Endothelial cell of umbilical vein (primary cell): Measurements from ENCODE around the gene PEAK3. TPM values are rescaled to one million over a fixed set of nuclear protein-coding genes. Genes with fewer than 3 reads are reported as not detected.
A peak's percentile ranks its signal among the peaks of the same experiment; 100 is the strongest.

Source experiments
- BruUV-seq: library from RNA; stranded (reverse); fragments of 400-500 nt; replicated peaks from 2 replicates; lab custom pipeline; 2021; lab: Mats Ljungman, UMichigan
- CTCF ChIA-PET: fragments of 300-600, 350-600 bp; sonication (Branson Sonifier 250); formaldehyde crosslinking; loops from one replicate; lab custom pipeline; 2021; ENCODE audit warnings: antibody characterized with exemption, inconsistent platforms; lab: Charles Lee
- POLR2A ChIA-PET: fragments of 300-600, 350-600 bp; sonication (Branson Sonifier 250); formaldehyde crosslinking; loops from one replicate; lab custom pipeline; 2021; ENCODE audit warnings: antibody characterized with exemption, inconsistent platforms; lab: Charles Lee
- DNase-seq: peaks from one replicate; pipeline ENCODE4 v3.0.0-alpha.2; 2011; ENCODE audit warnings: low read depth, low spot score
- FAIRE-seq: peaks from 2 replicates; lab custom pipeline; 2011; peaks lifted over from hg19 to GRCh38; lab: Jason Lieb, UNC
- H2AFZ ChIP-seq: 2 replicates; pipeline ENCODE4 v1.6.0; 2012; ENCODE audit warnings: low read depth, low read length, control low read depth, inconsistent platforms
- H3K27ac ChIP-seq: 2 replicates; pipeline ENCODE4 v1.5.1; 2011; ENCODE audit warnings: low read depth, mild to moderate bottlenecking, control low read depth, low read length, moderate library complexity; ENCODE audit not compliant: insufficient read depth
- H3K27me3 ChIP-seq, 2 experiments: 2 replicates each; pipeline versions ENCODE4 v1.6.0 to v1.6.1; 2011; ENCODE audit warnings: low read length in 2 of 2, mixed read lengths in 1 of 2; ENCODE audit not compliant: control insufficient read depth in 2 of 2, insufficient read depth in 2 of 2
- H3K36me3 ChIP-seq, 2 experiments: 2 replicates in 1 of 2; 3 replicates in 1 of 2; pipeline ENCODE4 v1.5.1; 2011; ENCODE audit warnings: low read length in 2 of 2, mild to moderate bottlenecking in 1 of 2, moderate library complexity in 1 of 2; ENCODE audit not compliant: control insufficient read depth in 2 of 2, insufficient read depth in 2 of 2; ENCODE audit errors: extremely low read depth in 1 of 2
- H3K4me1 ChIP-seq: 3 replicates; pipeline ENCODE4 v1.5.1; 2011; ENCODE audit warnings: mild to moderate bottlenecking, low read length; ENCODE audit not compliant: control insufficient read depth, insufficient read depth; ENCODE audit errors: extremely low read depth
- H3K4me2 ChIP-seq: 2 replicates; pipeline ENCODE4 v1.6.1; 2011; ENCODE audit warnings: low read length, control low read depth, mixed read lengths; ENCODE audit not compliant: insufficient read depth
- H3K4me3 ChIP-seq, 3 experiments: fragments of 200-600 bp in 1 of 3; sonication (generic), shearing (Covaris generic) in 1 of 3; replicated peaks in 1 of 3; 2 replicates each; pipeline ENCODE4 v1.5.1; 2011 to 2016; ENCODE audit warnings: control low read depth in 3 of 3, low read length in 3 of 3, mild to moderate bottlenecking in 2 of 3, inconsistent platforms in 1 of 3, low read depth in 1 of 3, moderate library complexity in 1 of 3; ENCODE audit not compliant: insufficient read depth in 1 of 3
- H3K79me2 ChIP-seq: 2 replicates; pipeline ENCODE4 v1.6.0; 2012; ENCODE audit warnings: low read length, inconsistent platforms; ENCODE audit not compliant: control insufficient read depth, insufficient read depth
- H3K9ac ChIP-seq: replicated peaks from 2 replicates; pipeline ENCODE3; 2011; ENCODE audit warnings: low read length, control low read depth; ENCODE audit not compliant: insufficient read depth; ENCODE audit errors: extremely low read depth
- H3K9me1 ChIP-seq: replicated peaks from 3 replicates; pipeline ENCODE4 v1.6.0; 2011; ENCODE audit warnings: mild to moderate bottlenecking, low read length; ENCODE audit not compliant: control insufficient read depth, insufficient read depth; ENCODE audit errors: extremely low read depth
- H3K9me3 ChIP-seq: replicated peaks from 2 replicates; pipeline ENCODE4 v1.5.1; 2012; ENCODE audit warnings: low read length, inconsistent platforms; ENCODE audit not compliant: control insufficient read depth, insufficient read depth
- H4K20me1 ChIP-seq: replicated peaks from 2 replicates; pipeline ENCODE3; 2011; ENCODE audit warnings: mild to moderate bottlenecking, low read length; ENCODE audit not compliant: control insufficient read depth, insufficient read depth; ENCODE audit errors: extremely low read depth
- JUN ChIP-seq: IDR thresholded peaks from 2 replicates; pipeline ENCODE4 v1.6.1; 2011; ENCODE audit warnings: borderline replicate concordance, low read depth; ENCODE audit not compliant: insufficient read length, insufficient read depth
- POLR2AphosphoS5 ChIP-seq: IDR thresholded peaks from 2 replicates; pipeline ENCODE4 v1.6.1; 2012; ENCODE audit warnings: low read depth, mild to moderate bottlenecking, control low read depth, low read length, moderate library complexity; ENCODE audit not compliant: insufficient read depth
- dilution Hi-C: fragments of 300-500 bp; cut with MboI; formaldehyde crosslinking; loops from one replicate; pipeline ENCODE4 v1.15.0; 2019; ENCODE audit warnings: low sequenced_read_pairs; ENCODE audit not compliant: extremely low pct_ligation_motif_present
- intact Hi-C: fragments of 100-400 bp; cut with micrococcal nuclease; formaldehyde crosslinking; loops from one replicate; pipeline ENCODE4 v1.10.0; 2022
- polyA plus RNA-seq, 4 experiments: library from polyadenylated mRNA; depleted of rRNA in 3 of 4; stranded (reverse) in 3 of 4; unstranded in 1 of 4; fragments of >200 nt; gene quantifications; 2 replicates each; pipeline versions ENCODE4 v1.2.1 to v1.2.3, GENCODE V29; 2011 to 2012; ENCODE audit warnings: missing spikeins in 1 of 4
- total RNA-seq: library from RNA; stranded (reverse); gene quantifications from 2 replicates; pipeline ENCODE4 v1.2.3, GENCODE V29; 2021

The PEAK3 gene
- total and polyA plus RNA-seq, 2 donors (not counting 3 experiments of a cell fraction or from before 2014, with no cell fraction given) = 0.03 TPM; not detected in 1

- DNase-seq (no peak), FAIRE-seq (peak; percentile 38)
- H3K27me3 ChIP-seq = no peaks in the 10 kb centered on the region
- no peaks in the 10 kb centered on the region for H4K20me1 ChIP-seq
- H3K4me2 ChIP-seq = peak overlapping the region; percentile 93
- no peak overlapping the region for H2AFZ ChIP-seq
- dilution Hi-C loops = no loop called here
- H3K4me3 ChIP-seq = peak overlapping the region in 2 of 3 experiments; percentile 56 to 57
- no TSS peak for BruUV-seq
- peak overlapping the region; percentile 81 for H3K9ac ChIP-seq
- H3K9me3 ChIP-seq = no peaks in the 10 kb centered on the region
- H3K27ac ChIP-seq = peak overlapping the region; percentile 79
- peaks cover 15 to 32% of the 10 kb centered on the region in 2 experiments for H3K36me3 ChIP-seq
- peaks cover 41% of the 10 kb centered on the region for H3K4me1 ChIP-seq
- peaks cover 68% of the 10 kb centered on the region for H3K79me2 ChIP-seq
- H3K9me1 ChIP-seq = no peaks in the 10 kb centered on the region
- intact Hi-C loops = no loop called here
- CTCF ChIA-PET = interaction anchor here (1.0 to 4.8 kb wide), 8 partner anchors 12 to 373 kb away, joined by 3 to 40 read pairs (median 13); no protein-coding TSS in a partner anchor
- POLR2A ChIA-PET = no interaction called here
- TF ChIP-seq JUN (no peak), POLR2AphosphoS5 (peak; percentile 30)
These were observed 40.9 kb downstream of the PEAK3 start for GRCh38 chr19:2240881-2241760.
